Endothelial cell (in vitro differentiated cells): ENCODE results near the gene KCNMB2. TPM values are rescaled to one million over a fixed set of nuclear protein-coding genes. Genes with fewer than 3 reads are reported as not detected.

ENCODE experiments used
- DNase-seq: peaks from one replicate; pipeline ENCODE4 v3.0.0; 2021; ENCODE audit warnings: low spot score
- H3K27ac Mint-ChIP-seq: one replicate; pipeline ENCODE4 v1.8.0; 2021; ENCODE audit warnings: mixed read lengths, inconsistent platforms; ENCODE audit not compliant: unreplicated experiment
- H3K27me3 Mint-ChIP-seq: one replicate; pipeline ENCODE4 v1.8.0; 2021; ENCODE audit warnings: mild to moderate bottlenecking, moderate library complexity, mixed read lengths, inconsistent platforms; ENCODE audit not compliant: unreplicated experiment
- H3K36me3 Mint-ChIP-seq: one replicate; pipeline ENCODE4 v1.8.0; 2021; ENCODE audit warnings: mild to moderate bottlenecking, low read depth, mixed read lengths, inconsistent platforms; ENCODE audit not compliant: unreplicated experiment
- H3K4me1 Mint-ChIP-seq: one replicate; pipeline ENCODE4 v1.8.0; 2021; ENCODE audit warnings: mild to moderate bottlenecking, mixed read lengths, inconsistent platforms; ENCODE audit not compliant: unreplicated experiment
- H3K4me3 Mint-ChIP-seq: one replicate; pipeline ENCODE4 v1.8.0; 2021; ENCODE audit warnings: mild to moderate bottlenecking, mixed read lengths, inconsistent platforms; ENCODE audit not compliant: unreplicated experiment
- H3K9me3 Mint-ChIP-seq: one replicate; pipeline ENCODE4 v1.8.0; 2021; ENCODE audit warnings: mixed read lengths, inconsistent platforms; ENCODE audit not compliant: unreplicated experiment
- total RNA-seq: library from RNA; stranded (reverse); fragmentation: NEBNext Ultra II Directional; extraction: Animal tissue kit (Norgen Biotek cat#: 25700); gene quantifications from one replicate; pipeline ENCODE4 v1.2.1, GENCODE V29; 2021; ENCODE audit not compliant: unreplicated experiment
- TF ChIP-seq, protein P1 (sequence below): fragments of 200-600 bp; sonication (generic); IDR thresholded peaks from one replicate; pipeline ENCODE4 v1.5.0; 2021; ENCODE audit warnings: antibody characterized with exemption; ENCODE audit not compliant: unreplicated experiment

KCNMB2 gene
- total RNA-seq, 1 donor from 2014 or later = not detected

GRCh38 chr3:178597371-178597770 lies 61.1 kb downstream of the KCNMB2 start:
- Mint-ChIP-seq H3K36me3 (no peaks in the 10 kb centered on the region), H3K27me3 (no peaks in the 10 kb centered on the region), H3K9me3 (no peaks in the 10 kb centered on the region), H3K27ac (no peak overlapping the region), H3K4me1 (peaks cover 8% of the 10 kb centered on the region), H3K4me3 (no peak overlapping the region)
- DNase-seq = no peak
- TF ChIP-seq, protein P1, sequence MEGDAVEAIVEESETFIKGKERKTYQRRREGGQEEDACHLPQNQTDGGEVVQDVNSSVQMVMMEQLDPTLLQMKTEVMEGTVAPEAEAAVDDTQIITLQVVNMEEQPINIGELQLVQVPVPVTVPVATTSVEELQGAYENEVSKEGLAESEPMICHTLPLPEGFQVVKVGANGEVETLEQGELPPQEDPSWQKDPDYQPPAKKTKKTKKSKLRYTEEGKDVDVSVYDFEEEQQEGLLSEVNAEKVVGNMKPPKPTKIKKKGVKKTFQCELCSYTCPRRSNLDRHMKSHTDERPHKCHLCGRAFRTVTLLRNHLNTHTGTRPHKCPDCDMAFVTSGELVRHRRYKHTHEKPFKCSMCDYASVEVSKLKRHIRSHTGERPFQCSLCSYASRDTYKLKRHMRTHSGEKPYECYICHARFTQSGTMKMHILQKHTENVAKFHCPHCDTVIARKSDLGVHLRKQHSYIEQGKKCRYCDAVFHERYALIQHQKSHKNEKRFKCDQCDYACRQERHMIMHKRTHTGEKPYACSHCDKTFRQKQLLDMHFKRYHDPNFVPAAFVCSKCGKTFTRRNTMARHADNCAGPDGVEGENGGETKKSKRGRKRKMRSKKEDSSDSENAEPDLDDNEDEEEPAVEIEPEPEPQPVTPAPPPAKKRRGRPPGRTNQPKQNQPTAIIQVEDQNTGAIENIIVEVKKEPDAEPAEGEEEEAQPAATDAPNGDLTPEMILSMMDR = no peak

DNA sequence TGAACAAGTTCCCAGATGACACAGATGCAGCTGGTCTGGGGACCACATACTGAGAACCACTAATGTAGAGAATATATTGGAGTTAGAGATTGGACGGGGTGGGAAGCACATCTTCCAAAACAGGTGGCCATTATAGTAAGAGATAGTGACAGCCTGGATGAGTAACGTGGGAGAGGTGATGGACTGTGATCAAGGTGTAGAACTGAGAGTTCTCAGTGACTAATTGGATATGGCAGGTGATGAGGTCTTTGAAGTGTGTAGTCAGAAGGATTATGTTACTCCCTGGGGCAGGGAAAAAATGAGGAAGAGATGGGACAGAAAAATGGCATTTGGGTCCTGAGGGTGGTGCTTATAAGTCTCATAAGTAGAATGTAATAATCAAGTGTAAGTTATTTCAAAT lies 66.6 kb downstream of the KCNMB2 start:
- no peaks in the 10 kb centered on the region for H3K9me3 Mint-ChIP-seq

GRCh38 chr3:178603735-178604134 lies 67.5 kb downstream of the KCNMB2 start:
- DNase-seq = no peak
- TF ChIP-seq, protein P1 = no peak
- H3K36me3 Mint-ChIP-seq = no peaks in the 10 kb centered on the region
- H3K27me3 Mint-ChIP-seq = no peaks in the 10 kb centered on the region
- no peaks in the 10 kb centered on the region for H3K4me1 Mint-ChIP-seq
- no peak overlapping the region for H3K4me3 Mint-ChIP-seq
- H3K9me3 Mint-ChIP-seq = no peaks in the 10 kb centered on the region
- H3K27ac Mint-ChIP-seq = no peak overlapping the region

More for the DNA sequence above, 66.6 kb downstream of the KCNMB2 start:
- no peak for DNase-seq
- TF ChIP-seq, protein P1 = no peak
- H3K27ac Mint-ChIP-seq = no peak overlapping the region
- H3K27me3 Mint-ChIP-seq = no peaks in the 10 kb centered on the region
- H3K4me1 Mint-ChIP-seq = no peaks in the 10 kb centered on the region
- H3K36me3 Mint-ChIP-seq = no peaks in the 10 kb centered on the region
- H3K4me3 Mint-ChIP-seq = no peak overlapping the region

DNA sequence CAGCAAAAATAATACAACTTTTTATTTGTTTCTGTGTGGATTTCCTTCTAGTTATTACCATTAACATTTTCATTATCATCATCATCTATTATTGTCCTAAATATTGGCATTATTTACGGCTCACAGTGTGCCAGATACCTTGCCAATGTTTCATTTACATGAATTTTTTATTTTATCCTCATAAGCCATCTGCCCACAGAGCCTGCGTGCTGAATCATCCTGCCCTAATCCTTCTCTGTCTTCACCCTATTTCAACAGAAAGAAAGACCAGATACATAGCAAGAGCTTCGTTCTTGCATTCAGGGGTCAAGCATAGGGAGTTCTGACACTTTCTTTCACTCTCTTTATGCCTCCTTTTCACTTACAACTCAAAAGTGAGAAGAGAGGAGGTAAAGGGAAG lies 82.0 kb downstream of the KCNMB2 start:
- H3K9me3 Mint-ChIP-seq = no peaks in the 10 kb centered on the region
- no peak for DNase-seq
- no peak overlapping the region for H3K27ac Mint-ChIP-seq
- no peaks in the 10 kb centered on the region for H3K36me3 Mint-ChIP-seq
- H3K4me1 Mint-ChIP-seq = peaks cover 8% of the 10 kb centered on the region
- TF ChIP-seq, protein P1 = no peak
- no peaks in the 10 kb centered on the region for H3K27me3 Mint-ChIP-seq
- H3K4me3 Mint-ChIP-seq = no peak overlapping the region

DNA sequence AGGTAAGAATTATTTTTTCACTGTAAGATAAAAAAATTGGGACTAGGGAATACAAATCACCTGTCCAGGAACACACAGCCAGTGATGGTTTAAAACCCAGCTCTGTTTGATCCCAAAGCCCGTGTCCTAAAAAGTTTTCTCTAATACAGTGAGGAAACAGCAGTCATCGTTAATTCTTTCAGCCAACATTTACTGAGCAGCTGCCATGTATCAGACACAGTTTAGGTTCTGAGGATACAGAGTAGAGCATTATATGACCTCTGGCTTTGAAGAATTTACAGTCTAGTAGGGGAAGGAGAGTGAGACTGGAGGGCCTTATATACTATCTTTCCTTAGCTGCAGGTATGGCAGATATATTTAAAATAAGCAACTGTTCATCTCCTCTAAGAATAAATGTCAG lies 82.7 kb downstream of the KCNMB2 start:
- Mint-ChIP-seq H3K4me1 (peaks cover 8% of the 10 kb centered on the region), H3K4me3 (no peak overlapping the region), H3K27me3 (no peaks in the 10 kb centered on the region), H3K9me3 (no peaks in the 10 kb centered on the region), H3K27ac (no peak overlapping the region), H3K36me3 (no peaks in the 10 kb centered on the region)
- TF ChIP-seq, protein P1 = no peak
- DNase-seq = no peak
